Astrocyte (in vitro differentiated cells and primary cell): ENCODE measurements around the gene ZXDB.

Experiments used
- EZH2 ChIP-seq: IDR thresholded peaks from 2 replicates; pipeline ENCODE4 v1.6.1; 2012; ENCODE audit warnings: mild to moderate bottlenecking, low read length, inconsistent platforms; ENCODE audit not compliant: insufficient read depth
- TF ChIP-seq, protein P1 (sequence below): IDR thresholded peaks from 2 replicates; pipeline ENCODE4 v1.5.1; 2011; ENCODE audit warnings: low read depth, mild to moderate bottlenecking, inconsistent platforms, low read length, moderate library complexity; ENCODE audit not compliant: insufficient read depth

- TF ChIP-seq, protein P1, sequence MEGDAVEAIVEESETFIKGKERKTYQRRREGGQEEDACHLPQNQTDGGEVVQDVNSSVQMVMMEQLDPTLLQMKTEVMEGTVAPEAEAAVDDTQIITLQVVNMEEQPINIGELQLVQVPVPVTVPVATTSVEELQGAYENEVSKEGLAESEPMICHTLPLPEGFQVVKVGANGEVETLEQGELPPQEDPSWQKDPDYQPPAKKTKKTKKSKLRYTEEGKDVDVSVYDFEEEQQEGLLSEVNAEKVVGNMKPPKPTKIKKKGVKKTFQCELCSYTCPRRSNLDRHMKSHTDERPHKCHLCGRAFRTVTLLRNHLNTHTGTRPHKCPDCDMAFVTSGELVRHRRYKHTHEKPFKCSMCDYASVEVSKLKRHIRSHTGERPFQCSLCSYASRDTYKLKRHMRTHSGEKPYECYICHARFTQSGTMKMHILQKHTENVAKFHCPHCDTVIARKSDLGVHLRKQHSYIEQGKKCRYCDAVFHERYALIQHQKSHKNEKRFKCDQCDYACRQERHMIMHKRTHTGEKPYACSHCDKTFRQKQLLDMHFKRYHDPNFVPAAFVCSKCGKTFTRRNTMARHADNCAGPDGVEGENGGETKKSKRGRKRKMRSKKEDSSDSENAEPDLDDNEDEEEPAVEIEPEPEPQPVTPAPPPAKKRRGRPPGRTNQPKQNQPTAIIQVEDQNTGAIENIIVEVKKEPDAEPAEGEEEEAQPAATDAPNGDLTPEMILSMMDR, result no peak
- no peak for TF ChIP-seq EZH2
These were observed 4.3 kb downstream of the ZXDB start for GRCh38 chrX:57596109-57596508.
